GM10266 (cell line): ENCODE measurements around the gene LGALS3.

Experiments
- DNase-seq: peaks from one replicate; pipeline ENCODE4 v3.0.0; 2012; ENCODE audit errors: extremely low spot score
- TF ChIP-seq, protein P1 (sequence below): IDR thresholded peaks from 2 replicates; pipeline ENCODE4 v1.5.1; 2012; ENCODE audit warnings: mild to moderate bottlenecking, low read depth; ENCODE audit not compliant: control insufficient read depth, insufficient read depth; ENCODE audit errors: missing control alignments

LGALS3 gene

GRCh38 chr14:55103971-55104954, 24.8 kb upstream of the LGALS3 start:
- no peak for DNase-seq

DNA sequence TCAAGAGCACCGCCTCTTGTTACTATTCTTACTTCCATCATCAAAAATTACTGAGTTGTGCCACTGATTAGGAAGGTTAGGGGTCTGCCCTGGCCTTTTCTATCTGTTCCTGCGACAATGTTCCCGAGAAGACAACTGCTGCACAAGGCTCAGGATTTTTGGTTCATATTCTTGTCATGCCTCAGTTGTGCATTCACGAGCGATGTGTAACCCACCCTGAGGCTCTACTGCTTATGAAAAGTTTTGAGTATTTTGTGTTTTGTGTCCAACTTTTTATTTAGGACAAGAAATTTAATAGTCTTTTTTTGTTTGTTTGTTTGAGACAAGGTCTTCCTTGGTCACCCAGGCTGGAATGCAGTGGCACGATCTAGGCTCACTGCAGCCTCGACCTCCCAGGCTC, 23.1 kb upstream of the LGALS3 start:
- TF ChIP-seq, protein P1, sequence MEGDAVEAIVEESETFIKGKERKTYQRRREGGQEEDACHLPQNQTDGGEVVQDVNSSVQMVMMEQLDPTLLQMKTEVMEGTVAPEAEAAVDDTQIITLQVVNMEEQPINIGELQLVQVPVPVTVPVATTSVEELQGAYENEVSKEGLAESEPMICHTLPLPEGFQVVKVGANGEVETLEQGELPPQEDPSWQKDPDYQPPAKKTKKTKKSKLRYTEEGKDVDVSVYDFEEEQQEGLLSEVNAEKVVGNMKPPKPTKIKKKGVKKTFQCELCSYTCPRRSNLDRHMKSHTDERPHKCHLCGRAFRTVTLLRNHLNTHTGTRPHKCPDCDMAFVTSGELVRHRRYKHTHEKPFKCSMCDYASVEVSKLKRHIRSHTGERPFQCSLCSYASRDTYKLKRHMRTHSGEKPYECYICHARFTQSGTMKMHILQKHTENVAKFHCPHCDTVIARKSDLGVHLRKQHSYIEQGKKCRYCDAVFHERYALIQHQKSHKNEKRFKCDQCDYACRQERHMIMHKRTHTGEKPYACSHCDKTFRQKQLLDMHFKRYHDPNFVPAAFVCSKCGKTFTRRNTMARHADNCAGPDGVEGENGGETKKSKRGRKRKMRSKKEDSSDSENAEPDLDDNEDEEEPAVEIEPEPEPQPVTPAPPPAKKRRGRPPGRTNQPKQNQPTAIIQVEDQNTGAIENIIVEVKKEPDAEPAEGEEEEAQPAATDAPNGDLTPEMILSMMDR: no peak
- no peak for DNase-seq

More at GRCh38 chr14:55103971-55104954, 24.8 kb upstream of the LGALS3 start:
- TF ChIP-seq, protein P1: no peak

DNA sequence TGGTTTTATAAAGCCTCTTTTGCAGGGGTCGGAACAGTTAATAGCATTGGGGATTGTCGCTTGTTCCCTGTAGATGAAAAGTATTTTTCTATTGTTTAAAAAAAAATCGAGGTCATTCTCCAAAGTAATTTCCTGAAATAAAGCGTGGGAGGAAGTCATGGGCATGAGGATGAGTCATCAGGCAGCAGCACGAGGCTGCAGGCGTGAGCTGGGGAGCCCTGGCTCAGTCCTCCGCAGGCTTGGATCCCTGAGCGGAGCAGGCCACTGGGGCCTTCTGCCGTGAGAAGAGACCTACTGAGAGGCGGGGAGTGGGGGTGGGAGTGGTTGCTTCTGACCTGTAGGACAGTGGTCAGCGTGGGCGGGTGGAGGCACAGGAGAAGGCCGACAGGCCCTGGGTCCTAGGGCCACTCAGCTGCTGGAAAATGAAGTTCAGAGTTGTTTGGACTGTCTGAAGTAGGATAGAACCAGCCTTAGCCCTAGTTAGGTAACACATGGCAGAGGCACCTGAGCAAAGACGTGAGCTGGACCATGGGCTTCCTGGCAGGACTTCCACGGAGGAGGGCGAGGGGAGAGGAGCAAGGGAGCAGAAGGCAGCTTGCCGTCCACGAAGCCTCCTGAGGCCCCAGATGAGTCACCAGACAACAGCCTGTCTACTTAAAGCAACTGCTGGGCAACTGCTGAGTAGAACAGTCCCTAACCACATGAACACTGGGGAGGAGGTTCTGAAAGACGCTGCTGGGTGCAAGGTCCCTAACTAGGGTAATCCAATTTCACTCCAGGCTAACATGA, 21.1 kb upstream of the LGALS3 start:
- TF ChIP-seq, protein P1: no peak
- no peak for DNase-seq

- DNase-seq: no peak
- TF ChIP-seq, protein P1: no peak
Measured at GRCh38 chr14:55109836-55110235, 19.2 kb upstream of the LGALS3 start.

DNA sequence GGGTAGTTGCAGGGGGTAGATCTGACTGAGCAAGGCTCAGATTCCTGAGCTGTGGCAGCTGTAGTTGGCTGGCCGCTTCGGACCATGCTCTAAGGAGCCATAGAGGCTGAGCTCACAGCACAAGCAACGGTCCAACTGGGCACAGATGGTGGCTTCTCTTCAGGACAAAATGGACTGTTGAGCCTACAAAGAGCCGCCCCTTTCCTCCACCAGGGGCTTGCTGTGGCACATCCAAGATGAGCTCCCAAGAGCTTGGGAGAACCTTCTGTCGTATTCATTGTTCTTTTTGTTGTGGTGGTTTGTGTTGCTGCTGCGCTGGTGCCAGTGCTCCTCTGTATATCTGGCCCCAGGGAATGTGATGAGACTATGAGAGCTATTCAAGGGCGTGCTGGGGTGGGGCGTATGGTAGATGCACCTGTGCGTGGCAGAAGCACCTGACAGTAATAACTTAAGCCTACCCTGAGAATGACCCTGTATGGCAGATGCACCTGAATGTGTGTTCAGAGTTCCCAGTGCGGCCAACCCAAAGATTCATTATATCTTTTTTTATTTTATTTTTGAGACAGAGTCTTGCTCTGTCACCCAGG, 17.8 kb upstream of the LGALS3 start:
- TF ChIP-seq, protein P1: no peak
- DNase-seq: no peak

GRCh38 chr14:55114720-55115119, 14.3 kb upstream of the LGALS3 start:
- TF ChIP-seq, protein P1: no peak
- DNase-seq: no peak
